ENCODE data around the gene CDKAL1.

Gene CDKAL1

GRCh38 chr6:21079468-21080048, 545.3 kb downstream of the CDKAL1 start:
- Histone ChIP-seq H3K4me3 (ENCODE audit: low read depth, low read length) (no peak overlapping the region), H3K36me3 (replicated peaks) (no peaks in the 10 kb centered on the region), H3K27ac (no peak overlapping the region), H3K27me3 (replicated peaks) (no peaks in the 10 kb centered on the region)
- in situ Hi-C loops (cut with HindIII; ENCODE audit: low pct_ligation_motif_present, low sequenced_read_pairs): no loop called here
- no peak for TF ChIP-seq CTCF (IDR thresholded peaks at IDR 0.05; ENCODE audit: low read depth, low read length, missing control alignments)
- DNase-seq: peak; percentile 28

GRCh38 chr6:21080221-21080620, 546.0 kb downstream of the CDKAL1 start:
- H3K27ac ChIP-seq: no peak overlapping the region
- no peaks in the 10 kb centered on the region for H3K27me3 ChIP-seq (replicated peaks)
- DNase-seq: no peak
- no peak for TF ChIP-seq CTCF (IDR thresholded peaks at IDR 0.05; ENCODE audit: low read depth, low read length, missing control alignments)
- in situ Hi-C loops (cut with HindIII; ENCODE audit: low pct_ligation_motif_present, low sequenced_read_pairs): no loop called here
- no peak overlapping the region for H3K4me3 ChIP-seq (ENCODE audit: low read depth, low read length)
- no peaks in the 10 kb centered on the region for H3K36me3 ChIP-seq (replicated peaks)

GRCh38 chr6:21082091-21082490, 547.8 kb downstream of the CDKAL1 start:
- Histone ChIP-seq H3K27ac (no peak overlapping the region), H3K4me3 (ENCODE audit: low read depth, low read length) (no peak overlapping the region), H3K27me3 (replicated peaks) (no peaks in the 10 kb centered on the region), H3K36me3 (replicated peaks) (no peaks in the 10 kb centered on the region)
- DNase-seq: no peak
- in situ Hi-C loops (cut with HindIII; ENCODE audit: low pct_ligation_motif_present, low sequenced_read_pairs): no loop called here
- no peak for TF ChIP-seq CTCF (IDR thresholded peaks at IDR 0.05; ENCODE audit: low read depth, low read length, missing control alignments)

GRCh38 chr6:21083708-21084107, 549.5 kb downstream of the CDKAL1 start:
- no peak for TF ChIP-seq CTCF (IDR thresholded peaks at IDR 0.05; ENCODE audit: low read depth, low read length, missing control alignments)
- in situ Hi-C loops (cut with HindIII; ENCODE audit: low pct_ligation_motif_present, low sequenced_read_pairs): no loop called here
- no peak for DNase-seq
- Histone ChIP-seq H3K4me3 (ENCODE audit: low read depth, low read length) (no peak overlapping the region), H3K27me3 (replicated peaks) (no peaks in the 10 kb centered on the region), H3K36me3 (replicated peaks) (no peaks in the 10 kb centered on the region), H3K27ac (no peak overlapping the region)

- in situ Hi-C loops (cut with HindIII; ENCODE audit: low pct_ligation_motif_present, low sequenced_read_pairs): no loop called here
- Histone ChIP-seq H3K27me3 (replicated peaks) (no peaks in the 10 kb centered on the region), H3K36me3 (replicated peaks) (no peaks in the 10 kb centered on the region), H3K27ac (no peak overlapping the region), H3K4me3 (ENCODE audit: low read depth, low read length) (no peak overlapping the region)
- DNase-seq: no peak
- TF ChIP-seq CTCF (IDR thresholded peaks at IDR 0.05; ENCODE audit: low read depth, low read length, missing control alignments): no peak
Observed at GRCh38 chr6:21084656-21085055, 550.4 kb downstream of the CDKAL1 start.

GRCh38 chr6:21085211-21085610, 551.0 kb downstream of the CDKAL1 start:
- H3K4me3 ChIP-seq (ENCODE audit: low read depth, low read length): no peak overlapping the region
- H3K36me3 ChIP-seq (replicated peaks): no peaks in the 10 kb centered on the region
- DNase-seq: no peak
- no peaks in the 10 kb centered on the region for H3K27me3 ChIP-seq (replicated peaks)
- in situ Hi-C loops (cut with HindIII; ENCODE audit: low pct_ligation_motif_present, low sequenced_read_pairs): no loop called here
- H3K27ac ChIP-seq: no peak overlapping the region
- TF ChIP-seq CTCF (IDR thresholded peaks at IDR 0.05; ENCODE audit: low read depth, low read length, missing control alignments): no peak

Data from brain microvascular endothelial cell (primary cell).